GM12878 (cell line): Measurements from ENCODE around the gene RBL2.

ENCODE experiments used
- ASH2L ChIP-seq: fragments of 300-600, 200-600 bp; sonication (generic); IDR thresholded peaks from 2 replicates; pipeline ENCODE4 v1.6.1; 2017; ENCODE audit warnings: low read depth, mild to moderate bottlenecking, borderline replicate concordance
- CREB1 ChIP-seq: IDR thresholded peaks from 2 replicates; pipeline ENCODE4 v1.6.1; 2012; ENCODE audit warnings: low read depth, mild to moderate bottlenecking, inconsistent platforms
- EZH2 ChIP-seq: IDR thresholded peaks from 2 replicates; pipeline ENCODE4 v1.6.1; 2012; ENCODE audit warnings: low read depth, mild to moderate bottlenecking, control low read depth, inconsistent platforms, low read length, borderline replicate concordance; ENCODE audit not compliant: control insufficient read depth
- POLR2AphosphoS2 ChIP-seq: IDR thresholded peaks from 2 replicates; pipeline ENCODE4 v1.6.1; 2011; ENCODE audit warnings: low read depth, mild to moderate bottlenecking, low read length, improper control_type of control experiment, moderate library complexity
- SIX5 ChIP-seq: IDR thresholded peaks from 2 replicates; pipeline ENCODE4 v1.6.1; 2011; ENCODE audit warnings: mild to moderate bottlenecking, low read depth, low read length, moderate library complexity; ENCODE audit not compliant: severe bottlenecking
- SREBF2 ChIP-seq: IDR thresholded peaks from 2 replicates; pipeline ENCODE4 v1.6.1; 2012; ENCODE audit warnings: mild to moderate bottlenecking, low read length
- TAF1 ChIP-seq: IDR thresholded peaks from 2 replicates; pipeline ENCODE4 v1.6.1; 2011; ENCODE audit warnings: mild to moderate bottlenecking, low read depth, low read length, borderline replicate concordance
- TF ChIP-seq, protein P1 (sequence below), 3 experiments: IDR thresholded peaks in 2 of 3; conservative IDR thresholded peaks in 1 of 3; 2 replicates each; pipeline ENCODE4 v1.5.1; 2011; ENCODE audit warnings: low read depth in 3 of 3, low read length in 3 of 3, mild to moderate bottlenecking in 3 of 3, control low read depth in 2 of 3, moderate library complexity in 2 of 3, inconsistent platforms in 1 of 3, mixed read lengths in 1 of 3; ENCODE audit not compliant: control insufficient read depth in 2 of 3, insufficient read depth in 1 of 3; ENCODE audit errors: extremely low read depth in 1 of 3
- TF ChIP-seq, protein P2 (sequence below): IDR thresholded peaks from 2 replicates; pipeline ENCODE4 v1.6.1; 2012; ENCODE audit warnings: low read length, inconsistent platforms

DNA sequence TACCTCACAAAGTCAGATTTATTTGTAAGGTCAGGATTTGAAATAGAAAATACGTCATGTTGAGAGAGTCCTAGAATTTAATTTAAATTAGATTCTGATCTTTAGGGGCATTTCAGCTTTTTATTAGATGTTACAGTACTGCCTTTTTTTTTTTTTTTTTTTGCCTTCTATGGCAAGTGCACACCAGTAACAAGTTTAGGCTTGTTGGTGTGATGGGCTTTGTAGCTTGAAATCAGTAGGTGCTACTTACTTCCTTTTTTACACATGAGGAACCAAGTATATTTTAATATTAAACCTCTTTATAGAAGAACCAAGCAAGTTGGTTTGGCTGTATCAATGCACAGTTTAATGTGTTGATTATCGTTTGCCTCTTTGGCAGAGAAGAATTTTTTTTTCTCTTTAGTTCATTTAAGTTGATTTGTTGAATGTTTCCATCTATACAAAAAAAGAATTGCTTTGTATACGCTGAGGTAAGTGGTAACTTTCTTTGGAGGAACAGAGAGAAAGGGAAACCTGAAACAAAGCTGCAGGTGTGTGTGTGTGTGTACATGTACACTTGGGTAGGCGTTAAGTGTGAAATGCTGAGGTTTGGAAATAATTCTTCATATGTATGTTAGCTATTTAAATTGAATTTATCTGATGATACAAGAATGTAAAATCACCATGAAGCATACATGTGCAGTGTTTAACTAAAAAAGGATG lies 15.7 kb downstream of the RBL2 start:
- TF ChIP-seq SIX5 (no peak), SREBF2 (no peak), ASH2L (no peak), CREB1 (no peak), POLR2AphosphoS2 (no peak), TAF1 (no peak), EZH2 (no peak)
- TF ChIP-seq, protein P1, sequence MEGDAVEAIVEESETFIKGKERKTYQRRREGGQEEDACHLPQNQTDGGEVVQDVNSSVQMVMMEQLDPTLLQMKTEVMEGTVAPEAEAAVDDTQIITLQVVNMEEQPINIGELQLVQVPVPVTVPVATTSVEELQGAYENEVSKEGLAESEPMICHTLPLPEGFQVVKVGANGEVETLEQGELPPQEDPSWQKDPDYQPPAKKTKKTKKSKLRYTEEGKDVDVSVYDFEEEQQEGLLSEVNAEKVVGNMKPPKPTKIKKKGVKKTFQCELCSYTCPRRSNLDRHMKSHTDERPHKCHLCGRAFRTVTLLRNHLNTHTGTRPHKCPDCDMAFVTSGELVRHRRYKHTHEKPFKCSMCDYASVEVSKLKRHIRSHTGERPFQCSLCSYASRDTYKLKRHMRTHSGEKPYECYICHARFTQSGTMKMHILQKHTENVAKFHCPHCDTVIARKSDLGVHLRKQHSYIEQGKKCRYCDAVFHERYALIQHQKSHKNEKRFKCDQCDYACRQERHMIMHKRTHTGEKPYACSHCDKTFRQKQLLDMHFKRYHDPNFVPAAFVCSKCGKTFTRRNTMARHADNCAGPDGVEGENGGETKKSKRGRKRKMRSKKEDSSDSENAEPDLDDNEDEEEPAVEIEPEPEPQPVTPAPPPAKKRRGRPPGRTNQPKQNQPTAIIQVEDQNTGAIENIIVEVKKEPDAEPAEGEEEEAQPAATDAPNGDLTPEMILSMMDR (IDR thresholded peaks at IDR 0.05 in 2 of 3, conservative IDR thresholded peaks at IDR 0.05 in 1 of 3; ENCODE audit: control insufficient read depth in 2 of 3, extremely low read depth in 1 of 3, insufficient read depth in 1 of 3, low read depth in 3 of 3, low read length in 3 of 3): no peak
- TF ChIP-seq, protein P2, sequence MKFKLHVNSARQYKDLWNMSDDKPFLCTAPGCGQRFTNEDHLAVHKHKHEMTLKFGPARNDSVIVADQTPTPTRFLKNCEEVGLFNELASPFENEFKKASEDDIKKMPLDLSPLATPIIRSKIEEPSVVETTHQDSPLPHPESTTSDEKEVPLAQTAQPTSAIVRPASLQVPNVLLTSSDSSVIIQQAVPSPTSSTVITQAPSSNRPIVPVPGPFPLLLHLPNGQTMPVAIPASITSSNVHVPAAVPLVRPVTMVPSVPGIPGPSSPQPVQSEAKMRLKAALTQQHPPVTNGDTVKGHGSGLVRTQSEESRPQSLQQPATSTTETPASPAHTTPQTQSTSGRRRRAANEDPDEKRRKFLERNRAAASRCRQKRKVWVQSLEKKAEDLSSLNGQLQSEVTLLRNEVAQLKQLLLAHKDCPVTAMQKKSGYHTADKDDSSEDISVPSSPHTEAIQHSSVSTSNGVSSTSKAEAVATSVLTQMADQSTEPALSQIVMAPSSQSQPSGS: no peak
